Neuronal stem cell (in vitro differentiated cells): Measurements from ENCODE around the gene UMOD.

ENCODE experiments used
- DNase-seq: peaks from one replicate; pipeline ENCODE4 v3.0.0-alpha.2; 2013; ENCODE audit warnings: low spot score
- H2AFZ ChIP-seq: one replicate; pipeline ENCODE4 v1.6.1; 2013; ENCODE audit warnings: mild to moderate bottlenecking, low read length, inconsistent platforms
- H2AK5ac ChIP-seq: 2 replicates; pipeline ENCODE4 v1.6.1; 2013; ENCODE audit warnings: low read depth, mild to moderate bottlenecking, inconsistent platforms, low read length, moderate library complexity, mixed read lengths
- H2BK120ac ChIP-seq: 2 replicates; pipeline ENCODE4 v1.6.1; 2013; ENCODE audit warnings: low read depth, mild to moderate bottlenecking, inconsistent platforms, low read length, moderate library complexity, mixed read lengths
- H2BK12ac ChIP-seq: one replicate; pipeline ENCODE4 v1.6.1; 2013; ENCODE audit warnings: low read length, inconsistent platforms
- H2BK15ac ChIP-seq: 2 replicates; pipeline ENCODE4 v1.6.1; 2013; ENCODE audit warnings: mild to moderate bottlenecking, low read length, inconsistent platforms, mixed read lengths
- H2BK5ac ChIP-seq: one replicate; pipeline ENCODE4 v1.6.1; 2013; ENCODE audit warnings: inconsistent platforms, mild to moderate bottlenecking, low read length, moderate library complexity
- H3K14ac ChIP-seq: one replicate; pipeline ENCODE4 v1.6.1; 2013; ENCODE audit warnings: low read length, inconsistent platforms
- H3K18ac ChIP-seq: 2 replicates; pipeline ENCODE4 v1.6.1; 2013; ENCODE audit warnings: low read length, inconsistent platforms
- H3K23ac ChIP-seq: 2 replicates; pipeline ENCODE4 v1.6.1; 2013; ENCODE audit warnings: low read depth, mild to moderate bottlenecking, mixed read lengths, low read length, inconsistent platforms; ENCODE audit not compliant: poor library complexity
- H3K27ac ChIP-seq: replicated peaks from 3 replicates; pipeline ENCODE4 v1.5.1; 2013; ENCODE audit warnings: low read length, inconsistent platforms
- H3K27me3 ChIP-seq, 3 experiments: 2 replicates each; pipeline ENCODE4 v1.6.1; 2013; ENCODE audit warnings: low read length in 3 of 3, mild to moderate bottlenecking in 2 of 3, inconsistent platforms in 1 of 3, low read depth in 1 of 3, mixed read lengths in 1 of 3, moderate library complexity in 1 of 3; ENCODE audit not compliant: control insufficient read depth in 3 of 3, insufficient read depth in 3 of 3
- H3K36me3 ChIP-seq, 2 donors: replicated peaks in 1 of 2; 2 replicates each; pipeline ENCODE4 v1.6.1; 2013; ENCODE audit warnings: low read length in 2 of 2; ENCODE audit not compliant: control insufficient read depth in 2 of 2, insufficient read depth in 2 of 2
- H3K4ac ChIP-seq: 2 replicates; pipeline ENCODE4 v1.6.1; 2013; ENCODE audit warnings: inconsistent platforms, mild to moderate bottlenecking, low read length, moderate library complexity
- H3K4me1 ChIP-seq, 2 donors: 1 replicate in 1 of 2; 2 replicates in 1 of 2; pipeline ENCODE4 v1.6.1; 2013; ENCODE audit warnings: low read length in 2 of 2, low read depth in 1 of 2; ENCODE audit not compliant: control insufficient read depth in 2 of 2, insufficient read depth in 1 of 2
- H3K4me2 ChIP-seq: one replicate; pipeline ENCODE4 v1.6.1; 2013; ENCODE audit warnings: mild to moderate bottlenecking, low read length, inconsistent platforms; ENCODE audit not compliant: insufficient read depth, poor library complexity, severe bottlenecking
- H3K4me3 ChIP-seq, 2 donors: 2 replicates each; pipeline ENCODE4 v1.5.1; 2013; ENCODE audit warnings: low read length in 2 of 2, mild to moderate bottlenecking in 2 of 2, inconsistent platforms in 1 of 2, moderate library complexity in 1 of 2
- H3K79me1 ChIP-seq: one replicate; pipeline ENCODE4 v1.6.1; 2013; ENCODE audit warnings: low read depth, mild to moderate bottlenecking, inconsistent platforms, low read length, moderate library complexity
- H3K9ac ChIP-seq: one replicate; pipeline ENCODE4 v1.6.1; 2013; ENCODE audit warnings: mild to moderate bottlenecking, low read depth, low read length, inconsistent platforms; ENCODE audit not compliant: poor library complexity
- H3K9me3 ChIP-seq, 2 donors: replicated peaks in 1 of 2; 2 replicates each; pipeline versions ENCODE3 to v1.6.1; 2013; ENCODE audit warnings: low read length in 2 of 2, mild to moderate bottlenecking in 2 of 2, inconsistent platforms in 1 of 2, low read depth in 1 of 2, mixed read lengths in 1 of 2, moderate library complexity in 1 of 2; ENCODE audit not compliant: control insufficient read depth in 2 of 2, insufficient read depth in 1 of 2
- H4K8ac ChIP-seq: one replicate; pipeline ENCODE4 v1.6.1; 2013; ENCODE audit warnings: low read depth, mild to moderate bottlenecking, inconsistent platforms, low read length, moderate library complexity
- H4K91ac ChIP-seq: one replicate; pipeline ENCODE4 v1.6.1; 2013; ENCODE audit warnings: low read length, low read depth, mild to moderate bottlenecking, inconsistent platforms; ENCODE audit not compliant: poor library complexity
- WGBS, 2 donors: extraction: QIAGEN DNeasy Blood & Tissue Kit; methylation state at CpG; one replicate each; pipeline ENCODE4 v1.1.7; 2013; ENCODE audit warnings: missing lambda C conversion rate in 2 of 2, mixed read lengths in 1 of 2; ENCODE audit not compliant: insufficient read length in 2 of 2, insufficient replicate concordance in 1 of 2; ENCODE audit errors: extremely low coverage in 2 of 2; 5-methylcytosine and 5-hydroxymethylcytosine counted together

The UMOD gene

DNA sequence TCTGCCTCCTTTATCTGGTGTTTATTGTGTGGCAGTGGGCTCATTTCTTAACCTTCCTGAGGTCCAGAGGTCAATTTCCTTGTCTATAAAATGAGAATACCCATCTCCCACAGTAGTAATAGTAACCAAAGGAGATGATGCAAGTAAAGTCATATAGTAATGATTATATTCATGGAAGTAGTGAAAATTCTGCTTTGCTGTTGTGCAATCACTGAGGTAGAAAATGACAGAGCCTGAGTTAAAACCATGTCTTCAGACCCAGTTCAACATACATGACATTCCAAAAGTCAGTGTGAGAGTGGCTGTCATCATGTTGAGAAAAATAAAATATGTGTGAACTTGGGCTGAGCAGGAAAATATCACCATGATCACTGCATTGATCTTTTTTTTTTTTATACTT lies 864 bp upstream of the UMOD start:
- Histone ChIP-seq H3K79me1 (no peaks in the 10 kb centered on the region), H3K4me1 (no peaks in the 10 kb centered on the region), H3K27me3 (no peaks in the 10 kb centered on the region), H2AK5ac (no peak overlapping the region), H3K27ac (no peak overlapping the region), H3K9ac (no peak overlapping the region), H3K4me3 (no peak overlapping the region), H3K14ac (no peak overlapping the region), H3K4me2 (no peak overlapping the region), H4K8ac (no peak overlapping the region), H3K36me3 (no peaks in the 10 kb centered on the region), H4K91ac (no peak overlapping the region), H3K9me3 (no peaks in the 10 kb centered on the region), H2BK5ac (no peak overlapping the region), H2BK120ac (no peak overlapping the region), H3K18ac (no peak overlapping the region), H3K23ac (no peak overlapping the region), H2BK15ac (no peak overlapping the region), H3K4ac (no peak overlapping the region), H2BK12ac (no peak overlapping the region), H2AFZ (no peak overlapping the region)
- no peak for DNase-seq

DNA sequence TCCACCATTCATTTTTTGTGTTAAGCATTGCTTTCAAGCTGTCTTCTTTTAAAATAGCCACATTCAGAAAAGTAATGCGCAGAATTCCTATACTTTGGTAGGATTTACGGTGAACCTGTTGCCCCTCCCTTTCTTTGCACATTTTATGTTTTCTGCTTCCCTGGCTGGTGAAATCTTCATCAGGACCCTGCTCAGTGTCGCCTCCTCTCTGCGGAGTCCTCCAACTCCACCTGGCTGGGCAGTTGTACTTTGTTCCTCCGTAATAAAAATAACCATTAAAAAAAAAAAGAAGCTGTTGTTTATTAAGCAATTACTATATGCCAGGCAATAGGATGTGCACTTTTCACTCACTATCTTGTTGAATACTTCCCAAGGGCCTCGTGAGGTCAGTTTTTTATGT lies 2.9 kb downstream of the UMOD start:
- Histone ChIP-seq H3K23ac (no peak overlapping the region), H3K18ac (no peak overlapping the region), H3K9ac (no peak overlapping the region), H3K4ac (no peak overlapping the region), H3K27me3 (no peaks in the 10 kb centered on the region), H4K91ac (no peak overlapping the region), H3K4me1 (no peaks in the 10 kb centered on the region), H3K79me1 (no peaks in the 10 kb centered on the region), H3K36me3 (no peaks in the 10 kb centered on the region), H2BK120ac (no peak overlapping the region), H2BK12ac (no peak overlapping the region), H2AK5ac (no peak overlapping the region), H4K8ac (no peak overlapping the region), H3K4me2 (no peak overlapping the region), H2BK5ac (no peak overlapping the region), H2BK15ac (no peak overlapping the region), H3K27ac (no peak overlapping the region), H2AFZ (no peak overlapping the region), H3K9me3 (no peaks in the 10 kb centered on the region), H3K4me3 (no peak overlapping the region), H3K14ac (no peak overlapping the region)
- DNase-seq, result no peak
- no CpG with 5 or more reads among the region's 6 CpGs for WGBS, 2 donors

DNA sequence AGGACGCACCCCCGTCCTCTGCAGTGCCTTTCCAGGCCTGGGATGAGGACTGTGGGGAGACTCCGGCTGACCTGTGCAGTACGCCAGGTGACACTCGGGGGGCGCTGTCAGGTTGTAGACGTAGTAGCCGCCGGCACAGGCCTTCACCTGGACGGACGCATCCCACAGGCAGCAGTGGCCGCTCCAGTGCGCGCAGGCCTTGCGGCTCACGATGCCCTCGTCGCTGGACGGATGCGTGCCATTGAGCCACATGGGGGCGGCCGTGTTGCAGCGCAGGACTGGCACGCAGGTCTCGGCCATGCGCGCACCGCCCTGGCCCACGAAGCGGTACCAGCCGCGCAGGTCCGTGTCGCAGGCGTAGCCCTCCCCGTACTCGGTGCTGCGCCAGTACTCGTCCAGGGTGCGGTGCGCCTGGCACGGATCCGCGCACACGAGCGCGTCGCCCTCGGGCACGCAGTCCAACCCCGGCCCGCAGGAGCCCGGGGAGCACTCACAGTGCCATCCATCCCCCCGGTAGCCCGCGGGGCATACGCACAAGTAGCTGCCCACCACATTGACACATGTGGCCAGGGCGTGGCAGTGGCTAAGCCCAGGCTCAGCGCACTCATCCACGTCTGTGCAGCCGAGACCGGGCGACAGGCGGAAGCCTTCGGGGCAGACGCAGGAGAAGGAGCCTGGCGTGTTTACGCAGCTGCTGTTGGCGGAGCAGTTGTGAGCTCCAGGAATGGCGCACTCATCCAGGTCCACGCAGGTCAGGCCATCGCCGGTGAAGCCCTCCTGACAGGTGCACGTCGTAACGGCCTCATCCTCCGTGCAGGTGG lies 3.9 kb downstream of the UMOD start:
- Histone ChIP-seq H3K23ac (no peak overlapping the region), H3K4me3 (peak overlapping the region in 1 of 2 donors; percentile 19), H2BK12ac (no peak overlapping the region), H3K9me3 (no peaks in the 10 kb centered on the region), H2BK15ac (peak overlapping the region; percentile 44), H4K91ac (no peak overlapping the region), H3K4me2 (no peak overlapping the region), H3K4me1 (no peaks in the 10 kb centered on the region), H3K36me3 (no peaks in the 10 kb centered on the region), H2AK5ac (peak overlapping the region; percentile 57), H3K18ac (peak overlapping the region; percentile 52), H4K8ac (peak overlapping the region; percentile 52), H2BK120ac (peak overlapping the region; percentile 24), H3K27ac (no peak overlapping the region), H3K9ac (peak overlapping the region; percentile 61), H3K79me1 (no peaks in the 10 kb centered on the region), H3K14ac (no peak overlapping the region), H3K27me3 (no peaks in the 10 kb centered on the region), H2BK5ac (peak overlapping the region; percentile 25), H3K4ac (no peak overlapping the region), H2AFZ (no peak overlapping the region)
- no CpG with 5 or more reads among the region's 77 CpGs for WGBS, 2 donors
- DNase-seq, result no peak

DNA sequence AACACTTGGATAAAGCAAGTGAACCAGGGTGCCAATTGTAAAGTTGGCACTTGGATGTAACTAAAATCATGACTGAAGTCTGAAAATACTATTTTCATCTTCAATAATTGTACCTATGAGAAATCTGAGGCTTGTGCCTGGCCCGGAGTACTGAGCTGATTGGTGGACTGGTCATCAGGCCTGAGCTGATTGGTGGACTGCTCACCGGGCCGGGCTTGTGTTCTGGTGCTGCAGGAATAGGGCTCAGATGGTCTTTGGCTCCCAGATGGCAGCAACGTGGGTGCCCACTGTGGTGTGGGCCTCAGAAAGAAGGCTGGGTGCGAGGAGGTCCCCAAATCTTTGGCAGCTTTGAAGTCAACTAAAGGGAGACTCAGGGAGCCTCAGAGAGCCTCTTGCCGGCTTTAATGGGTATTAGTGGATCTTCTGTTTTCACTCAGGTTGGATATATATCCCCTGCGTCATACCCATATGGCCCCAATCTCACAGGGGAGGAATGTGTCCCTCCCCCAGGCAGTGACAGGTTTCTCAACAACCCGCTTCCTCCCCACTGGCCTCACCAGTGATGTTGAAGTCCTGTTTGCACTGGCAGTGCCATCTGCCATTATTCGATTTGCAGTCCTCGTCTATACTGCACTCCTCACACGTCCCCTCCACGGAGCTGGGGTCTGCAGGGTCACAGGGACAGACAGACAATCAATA lies 4.7 kb downstream of the UMOD start:
- no peaks in the 10 kb centered on the region for H3K79me1 ChIP-seq
- no peak overlapping the region for H2BK15ac ChIP-seq
- no peak overlapping the region for H2BK5ac ChIP-seq
- H2BK120ac ChIP-seq, result peak overlapping the region; percentile 24
- no peak overlapping the region for H2BK12ac ChIP-seq
- no peaks in the 10 kb centered on the region for H3K4me1 ChIP-seq
- no peak overlapping the region for H2AFZ ChIP-seq
- H2AK5ac ChIP-seq, result no peak overlapping the region
- peak overlapping the region; percentile 1 for H3K9ac ChIP-seq
- no peak overlapping the region for H4K8ac ChIP-seq
- DNase-seq, result no peak
- H3K36me3 ChIP-seq, result no peaks in the 10 kb centered on the region
- H3K23ac ChIP-seq, result no peak overlapping the region
- H3K18ac ChIP-seq, result peak overlapping the region; percentile 30
- no peak overlapping the region for H4K91ac ChIP-seq
- H3K4me2 ChIP-seq, result no peak overlapping the region
- no peak overlapping the region for H3K4me3 ChIP-seq
- no peak overlapping the region for H3K4ac ChIP-seq
- no CpG with 5 or more reads among the region's 12 CpGs for WGBS, 2 donors
- H3K27me3 ChIP-seq, result no peaks in the 10 kb centered on the region
- H3K14ac ChIP-seq, result no peak overlapping the region
- no peak overlapping the region for H3K27ac ChIP-seq
- no peaks in the 10 kb centered on the region for H3K9me3 ChIP-seq
